GM19328 (cell line): ENCODE measurements around the gene FBXW5.

Source experiments
- ATAC-seq: cut with Tn5 transposase; IDR thresholded peaks from one replicate; pipeline ENCODE4 v1.9.1; 2021; ENCODE audit warnings: mild to moderate bottlenecking, moderate library complexity; ENCODE audit not compliant: unreplicated experiment

The FBXW5 gene

GRCh38 chr9:136944519-136945332 is at the start of gene FBXW5, which contains the start of gene C8G:
TSS of gene FBXW5 (minus strand) at chr9:136944738. CDS start at chr9:136944083, 655 bp downstream.
TSS of gene C8G (plus strand) at chr9:136945243. CDS start at chr9:136945321, 78 bp downstream.
- peak; percentile 75 for ATAC-seq

- ATAC-seq, result no peak
Measured at GRCh38 chr9:136992819-136993369, 48.4 kb upstream of the FBXW5 start.

GRCh38 chr9:136991993-136992818 is 47.7 kb upstream of the FBXW5 start, which contains the start of gene PAXX:
TSS of gene PAXX (plus strand) at chr9:136992422. CDS start at chr9:136992444, 22 bp downstream.
- ATAC-seq, result peak; percentile 79

- ATAC-seq, result no peak
Measured at GRCh38 chr9:136990242-136990911, 45.8 kb upstream of the FBXW5 start.

GRCh38 chr9:136988872-136989271 is 44.3 kb upstream of the FBXW5 start:
- ATAC-seq, result no peak

GRCh38 chr9:136985853-136986252 is 41.3 kb upstream of the FBXW5 start:
- no peak for ATAC-seq

GRCh38 chr9:136985027-136985602 is 40.6 kb upstream of the FBXW5 start:
- ATAC-seq, result no peak

GRCh38 chr9:136984464-136985026 is 40.0 kb upstream of the FBXW5 start:
- no peak for ATAC-seq

- no peak for ATAC-seq
Measured at GRCh38 chr9:136983656-136984314, 39.2 kb upstream of the FBXW5 start.

- no peak for ATAC-seq
Measured at GRCh38 chr9:136983167-136983566, 38.6 kb upstream of the FBXW5 start.

- ATAC-seq, result no peak
Measured at GRCh38 chr9:136982232-136983051, 37.9 kb upstream of the FBXW5 start, which contains the start of gene LCNL1. TSS of gene LCNL1 (plus strand) at chr9:136982993. CDS start at chr9:136983587, 594 bp downstream.

GRCh38 chr9:136981588-136982231 is 37.2 kb upstream of the FBXW5 start:
- no peak for ATAC-seq

- no peak for ATAC-seq
Measured at GRCh38 chr9:136980669-136981478, 36.3 kb upstream of the FBXW5 start.

- ATAC-seq, result no peak
Measured at GRCh38 chr9:136979769-136980587, 35.4 kb upstream of the FBXW5 start.

GRCh38 chr9:136978865-136979544 is 34.5 kb upstream of the FBXW5 start:
- ATAC-seq, result no peak
